ENCODE measurements around the gene DENND4C. TPM values are rescaled to one million over a fixed set of nuclear protein-coding genes. Genes with fewer than 3 reads are reported as not detected.

The DENND4C gene
- total RNA-seq, result 92.3 TPM

DNA sequence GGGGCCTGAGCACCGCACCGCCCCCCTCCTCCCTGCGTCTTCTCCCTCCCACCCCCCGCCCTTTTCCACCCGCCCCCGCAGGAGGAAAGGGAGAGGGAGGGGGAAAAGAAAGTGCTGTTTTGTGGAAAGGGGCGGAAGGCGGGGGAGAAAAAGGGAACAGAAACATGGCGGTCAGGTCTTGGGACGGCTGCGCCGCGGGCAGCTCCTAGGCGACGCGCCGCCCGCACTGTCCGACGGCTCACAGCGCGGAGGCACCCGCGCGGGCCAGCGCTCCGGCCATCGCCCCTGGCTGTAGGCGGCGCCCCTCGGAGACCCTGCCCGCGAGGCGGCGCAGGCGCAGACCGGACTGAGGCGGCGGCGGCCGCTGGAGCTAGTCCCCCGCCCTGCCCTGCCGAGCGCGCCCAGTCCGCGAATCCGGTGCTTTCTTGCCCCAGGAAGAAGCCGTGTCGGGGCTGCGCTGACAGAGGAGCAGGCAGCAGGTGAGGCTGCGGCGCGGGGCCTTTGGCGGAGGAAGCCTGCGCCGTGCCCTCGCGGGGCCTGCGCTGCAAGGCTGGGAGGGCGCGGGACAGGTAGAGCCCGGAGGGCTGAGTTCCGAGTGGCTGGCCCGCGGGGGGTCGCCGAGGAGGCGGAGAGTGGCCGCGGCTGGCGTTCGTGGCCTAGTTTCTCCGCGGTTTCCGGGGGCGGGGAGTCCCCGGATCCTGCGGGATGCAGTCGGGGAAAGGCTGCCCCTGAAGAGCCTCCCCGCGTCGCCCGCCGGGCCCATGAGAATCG lies at the start of gene DENND4C:
Gene DENND4C, plus strand, starts transcription at position 339 of the 771 bp plus-strand sequence. CDS start 45,482 bp downstream, outside the sequence.
- Histone ChIP-seq H3K4me3 (peak within 1 kb of the TSS; percentile 90 to 96), H3K27ac (peak within 1 kb of the TSS; percentile 99), H3K36me3 (no peaks in the 10 kb centered on the region), H3K4me1 (peaks cover 28% of the 10 kb centered on the region), H3K9me3 (no peaks in the 10 kb centered on the region), H3K27me3 (no peaks in the 10 kb centered on the region)
- intact Hi-C loops (cut with DNase I), result no loop called here
- peak in 1 of 2 donors; percentile 81 for TF ChIP-seq POLR2AphosphoS5 (IDR thresholded peaks at IDR 0.05; ENCODE audit: insufficient read depth in 1 of 2, low read depth in 1 of 2)
- TF ChIP-seq, protein P1, sequence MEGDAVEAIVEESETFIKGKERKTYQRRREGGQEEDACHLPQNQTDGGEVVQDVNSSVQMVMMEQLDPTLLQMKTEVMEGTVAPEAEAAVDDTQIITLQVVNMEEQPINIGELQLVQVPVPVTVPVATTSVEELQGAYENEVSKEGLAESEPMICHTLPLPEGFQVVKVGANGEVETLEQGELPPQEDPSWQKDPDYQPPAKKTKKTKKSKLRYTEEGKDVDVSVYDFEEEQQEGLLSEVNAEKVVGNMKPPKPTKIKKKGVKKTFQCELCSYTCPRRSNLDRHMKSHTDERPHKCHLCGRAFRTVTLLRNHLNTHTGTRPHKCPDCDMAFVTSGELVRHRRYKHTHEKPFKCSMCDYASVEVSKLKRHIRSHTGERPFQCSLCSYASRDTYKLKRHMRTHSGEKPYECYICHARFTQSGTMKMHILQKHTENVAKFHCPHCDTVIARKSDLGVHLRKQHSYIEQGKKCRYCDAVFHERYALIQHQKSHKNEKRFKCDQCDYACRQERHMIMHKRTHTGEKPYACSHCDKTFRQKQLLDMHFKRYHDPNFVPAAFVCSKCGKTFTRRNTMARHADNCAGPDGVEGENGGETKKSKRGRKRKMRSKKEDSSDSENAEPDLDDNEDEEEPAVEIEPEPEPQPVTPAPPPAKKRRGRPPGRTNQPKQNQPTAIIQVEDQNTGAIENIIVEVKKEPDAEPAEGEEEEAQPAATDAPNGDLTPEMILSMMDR (IDR thresholded peaks at IDR 0.05), result no peak
- peak in 1 of 2 donors; percentile 45 for TF ChIP-seq POLR2A (IDR thresholded peaks at IDR 0.05)
- peak in 1 of 2 donors; percentile 91 for DNase-seq (ENCODE audit: extremely low spot score in 2 of 2)

DNA sequence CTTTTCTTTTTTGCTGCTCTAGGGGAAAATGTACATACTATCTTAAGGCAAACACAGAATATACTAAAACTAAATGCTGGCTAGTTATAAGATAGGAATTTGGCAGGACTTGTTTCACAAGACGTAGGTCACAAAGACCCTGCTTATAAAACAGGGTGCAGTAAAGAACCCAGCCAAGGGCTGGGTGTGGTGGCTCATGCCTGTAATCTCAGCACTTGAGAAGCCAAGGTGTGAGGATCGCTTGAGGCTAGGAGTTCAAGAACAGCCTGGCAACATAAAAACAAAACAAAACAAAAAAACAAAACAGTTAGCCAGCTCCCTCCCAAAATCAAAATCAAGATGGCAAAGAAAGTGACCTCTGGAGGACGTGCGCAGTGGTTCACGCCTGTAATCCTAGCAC lies 49.5 kb upstream of the DENND4C start:
- peaks cover 54% of the 10 kb centered on the region for H3K4me1 ChIP-seq

DNA sequence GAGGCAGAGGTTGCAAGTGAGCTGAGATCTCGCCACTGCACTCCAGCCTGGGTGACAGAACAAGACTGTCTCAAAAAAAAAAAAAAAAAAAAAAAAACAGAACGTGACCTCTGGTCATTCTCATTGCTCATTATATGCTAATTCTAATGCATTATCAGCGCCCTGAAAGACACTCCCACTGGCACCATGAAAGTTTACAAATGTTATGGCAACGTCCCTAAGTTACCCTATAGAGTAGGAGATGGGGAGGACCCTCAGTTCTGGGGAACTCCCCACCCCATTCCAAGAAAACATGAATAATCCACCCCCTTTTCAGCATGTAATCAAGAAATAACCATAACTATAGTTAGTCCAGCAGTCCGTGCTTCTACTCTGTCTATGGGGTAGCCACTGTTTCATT lies 48.9 kb upstream of the DENND4C start:
- no peak for TF ChIP-seq POLR2A (IDR thresholded peaks at IDR 0.05)
- TF ChIP-seq, protein P1 (IDR thresholded peaks at IDR 0.05), result no peak
- no peak for TF ChIP-seq POLR2AphosphoS5 (IDR thresholded peaks at IDR 0.05; ENCODE audit: insufficient read depth in 1 of 2, low read depth in 1 of 2)
- intact Hi-C loops (cut with DNase I), result no loop called here
- DNase-seq (ENCODE audit: extremely low spot score in 2 of 2), result no peak
- no peak overlapping the region for H3K4me3 ChIP-seq
- H3K36me3 ChIP-seq, result no peaks in the 10 kb centered on the region
- peaks cover 55% of the 10 kb centered on the region for H3K4me1 ChIP-seq
- peak overlapping the region; percentile 97 for H3K27ac ChIP-seq
- no peaks in the 10 kb centered on the region for H3K27me3 ChIP-seq
- no peaks in the 10 kb centered on the region for H3K9me3 ChIP-seq

More for the DNA sequence above, 49.5 kb upstream of the DENND4C start:
- TF ChIP-seq, protein P1 (IDR thresholded peaks at IDR 0.05), result no peak
- Histone ChIP-seq H3K27me3 (no peaks in the 10 kb centered on the region), H3K27ac (peak overlapping the region; percentile 97), H3K36me3 (no peaks in the 10 kb centered on the region), H3K9me3 (no peaks in the 10 kb centered on the region), H3K4me3 (no peak overlapping the region)
- no peak for DNase-seq (ENCODE audit: extremely low spot score in 2 of 2)
- intact Hi-C loops (cut with DNase I), result no loop called here

DNA sequence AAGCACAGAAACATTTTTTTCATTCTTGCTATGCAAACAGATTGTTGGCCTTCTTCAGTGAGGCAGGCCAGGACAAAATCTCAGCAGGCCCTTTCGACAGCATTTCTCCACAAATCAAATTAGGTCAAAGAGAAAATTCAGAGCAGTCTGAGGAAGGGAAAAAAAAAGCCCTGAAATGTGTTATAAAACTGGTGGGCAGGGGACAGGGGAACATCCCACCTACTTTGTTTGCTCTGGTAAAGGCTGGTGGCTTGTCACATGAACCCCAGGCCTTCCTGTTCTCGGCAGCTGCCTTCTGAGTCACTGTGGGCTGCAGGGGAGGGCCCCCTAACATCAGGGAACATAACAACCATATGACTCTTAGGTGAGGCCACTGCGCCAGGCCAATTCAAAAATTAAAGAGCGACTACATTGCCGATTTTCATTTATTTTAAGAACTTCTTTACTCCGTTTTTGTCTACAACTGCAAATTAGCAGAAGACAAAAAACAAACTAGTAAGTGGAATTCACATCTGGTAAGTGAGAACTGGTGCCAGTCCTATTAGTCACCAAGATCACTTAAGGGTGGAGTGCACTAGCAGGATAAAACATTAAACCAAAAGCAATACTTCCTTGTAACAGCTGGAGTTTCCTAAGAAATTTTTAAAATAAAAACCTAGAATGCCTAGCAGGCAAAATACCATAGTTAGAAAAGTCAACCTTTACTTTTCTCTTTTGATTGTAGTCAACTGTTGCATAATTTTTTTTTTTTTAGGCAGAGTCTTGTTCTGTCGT lies 46.2 kb upstream of the DENND4C start:
- intact Hi-C loops (cut with DNase I), result no loop called here
- Histone ChIP-seq H3K27ac (peak overlapping the region; percentile 97), H3K27me3 (no peaks in the 10 kb centered on the region), H3K36me3 (no peaks in the 10 kb centered on the region), H3K9me3 (no peaks in the 10 kb centered on the region), H3K4me3 (peak overlapping the region in 1 of 2 donors; percentile 0), H3K4me1 (peaks cover 55% of the 10 kb centered on the region)
- peak in 1 of 2 donors; percentile 97 for DNase-seq (ENCODE audit: extremely low spot score in 2 of 2)
- TF ChIP-seq POLR2AphosphoS5 (IDR thresholded peaks at IDR 0.05; ENCODE audit: insufficient read depth in 1 of 2, low read depth in 1 of 2), result peak; percentile 63 to 98
- no peak for TF ChIP-seq POLR2A (IDR thresholded peaks at IDR 0.05)

DNA sequence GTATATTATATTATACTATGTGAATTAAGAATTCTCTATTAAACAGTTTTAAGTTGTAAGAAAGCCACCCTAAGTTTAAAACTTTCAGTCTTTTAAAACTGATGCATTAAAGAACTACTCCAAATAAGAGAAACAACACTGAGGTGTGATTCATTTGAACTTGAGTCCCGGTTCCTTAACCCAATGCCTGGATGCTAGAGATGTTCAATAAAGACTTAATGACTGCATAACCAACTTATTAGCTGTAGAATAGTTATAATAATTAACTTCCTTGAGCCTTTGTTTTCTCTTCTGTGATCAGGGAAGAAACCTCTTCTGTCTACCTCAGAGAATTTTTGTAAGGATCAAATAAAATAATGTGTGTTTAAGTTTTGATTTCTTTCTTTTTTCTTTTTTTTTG lies 45.3 kb upstream of the DENND4C start:
- intact Hi-C loops (cut with DNase I), result no loop called here
- no peak for DNase-seq (ENCODE audit: extremely low spot score in 2 of 2)
- Histone ChIP-seq H3K4me3 (no peak overlapping the region), H3K9me3 (no peaks in the 10 kb centered on the region), H3K4me1 (peaks cover 54% of the 10 kb centered on the region), H3K36me3 (no peaks in the 10 kb centered on the region), H3K27me3 (no peaks in the 10 kb centered on the region), H3K27ac (peak overlapping the region; percentile 97)
- TF ChIP-seq, protein P1 (IDR thresholded peaks at IDR 0.05), result no peak
- no peak for TF ChIP-seq POLR2A (IDR thresholded peaks at IDR 0.05)
- no peak for TF ChIP-seq POLR2AphosphoS5 (IDR thresholded peaks at IDR 0.05; ENCODE audit: insufficient read depth in 1 of 2, low read depth in 1 of 2)

Data from vagina (tissue), 2 donors.